Measurements from ENCODE around the gene NGF.

Gene NGF

GRCh38 chr1:115307661-115308060 is 30.4 kb downstream of the NGF start:
- DNase-seq = no peak

- DNase-seq = no peak
Measured at GRCh38 chr1:115306146-115306545, 31.9 kb downstream of the NGF start.

- DNase-seq = no peak
Measured at GRCh38 chr1:115303364-115303763, 34.7 kb downstream of the NGF start.

- no peak for DNase-seq
Measured at GRCh38 chr1:115302390-115302961, 35.6 kb downstream of the NGF start.

- no peak for DNase-seq
Measured at GRCh38 chr1:115301438-115302020, 36.5 kb downstream of the NGF start.

- no peak for DNase-seq
Measured at GRCh38 chr1:115300087-115300876, 37.8 kb downstream of the NGF start.

- DNase-seq = no peak
Measured at GRCh38 chr1:115299266-115299665, 38.8 kb downstream of the NGF start.

- no peak for DNase-seq
Measured at GRCh38 chr1:115296981-115297380, 41.1 kb downstream of the NGF start.

- no peak for DNase-seq
Measured at GRCh38 chr1:115295904-115296696, 41.9 kb downstream of the NGF start.

GRCh38 chr1:115293899-115294298 is 44.1 kb downstream of the NGF start:
- no peak for DNase-seq

GRCh38 chr1:115293006-115293405 is 45.0 kb downstream of the NGF start:
- DNase-seq = no peak

GRCh38 chr1:115291741-115292140 is 46.3 kb downstream of the NGF start:
- DNase-seq = no peak

GRCh38 chr1:115289940-115290339 is 48.1 kb downstream of the NGF start:
- DNase-seq = no peak

- no peak for DNase-seq
Measured at GRCh38 chr1:115288591-115289198, 49.4 kb downstream of the NGF start.

- DNase-seq = no peak
Measured at GRCh38 chr1:115286431-115287205, 51.4 kb downstream of the NGF start.

- DNase-seq = no peak
Measured at GRCh38 chr1:115284209-115284608, 53.8 kb downstream of the NGF start.

GRCh38 chr1:115283681-115284146 is 54.3 kb downstream of the NGF start:
- no peak for DNase-seq

GRCh38 chr1:115283249-115283648 is 54.8 kb downstream of the NGF start:
- no peak for DNase-seq

GRCh38 chr1:115282807-115283208 is 55.2 kb downstream of the NGF start:
- DNase-seq = no peak

GRCh38 chr1:115281143-115281542 is 56.9 kb downstream of the NGF start:
- DNase-seq = no peak

GRCh38 chr1:115280064-115280463 is 58.0 kb downstream of the NGF start:
- no peak for DNase-seq

GRCh38 chr1:115278211-115278610 is 59.8 kb downstream of the NGF start:
- no peak for DNase-seq
